ENCODE measurements around the gene NELFA. TPM values are rescaled to one million over a fixed set of nuclear protein-coding genes. Genes with fewer than 3 reads are reported as not detected.

NELFA gene
- total and polyA plus RNA-seq, 2 of the 4 experiments (the other 2 are of a cell fraction): 4.3 to 21.9 TPM

DNA sequence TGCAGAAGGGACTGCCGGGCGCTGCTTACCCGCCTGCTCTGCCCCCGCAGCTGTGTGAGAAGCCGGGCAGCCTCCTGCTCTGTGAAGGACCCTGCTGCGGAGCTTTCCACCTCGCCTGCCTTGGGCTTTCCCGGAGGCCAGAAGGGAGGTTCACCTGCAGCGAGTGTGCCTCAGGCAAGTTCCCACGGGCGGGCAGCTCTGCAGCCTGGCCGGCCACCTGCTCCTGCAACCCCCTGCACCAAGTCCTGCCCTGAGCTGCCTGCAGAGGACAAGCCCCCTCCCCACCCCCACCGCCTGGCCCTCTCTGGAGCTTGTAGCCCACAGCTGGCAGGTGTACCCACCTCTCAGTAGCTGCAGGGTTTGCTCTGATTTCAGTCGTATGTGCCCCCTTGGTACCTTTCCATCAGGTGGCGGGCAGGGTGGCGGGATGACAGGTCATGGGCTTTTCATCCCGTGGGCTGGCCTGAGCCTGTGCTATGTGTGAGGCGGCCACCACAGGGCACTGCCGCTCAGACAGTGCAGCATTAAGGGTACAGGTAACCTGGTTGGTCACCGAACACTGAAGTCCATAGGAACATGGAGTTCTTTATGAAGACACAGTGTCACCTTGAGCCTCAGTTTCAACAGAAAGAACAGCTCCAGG is 56.6 kb downstream of the NELFA start:
- Histone ChIP-seq H3K4me3 (ENCODE audit: insufficient read depth, low read depth, low read length) (no peak overlapping the region), H2BK15ac (ENCODE audit: low read depth, low read length) (no peak overlapping the region), H3K4me2 (ENCODE audit: low read depth, low read length) (no peak overlapping the region), H3K79me1 (ENCODE audit: low read depth in 1 of 2, low read length in 2 of 2) (peaks cover 12 to 52% of the 10 kb centered on the region in 2 experiments; a peak in 3 of 4 replicates), H2BK5ac (ENCODE audit: low read depth, low read length, poor library complexity, severe bottlenecking) (no peak overlapping the region), H3K56ac (ENCODE audit: extremely low read depth, insufficient read depth, low read length) (no peak overlapping the region), H3K27me3 (ENCODE audit: control insufficient read depth, insufficient read depth, low read length) (no peaks in the 10 kb centered on the region), H2AK9ac (replicated peaks; ENCODE audit: low read depth, low read length, poor library complexity) (no peak overlapping the region), H2AFZ (replicated peaks; ENCODE audit: low read length, poor library complexity) (no peak overlapping the region), H2BK20ac (ENCODE audit: low read depth, low read length) (no peak overlapping the region), H3K9me3 (ENCODE audit: control insufficient read depth, insufficient read depth, low read length) (no peaks in the 10 kb centered on the region), H3K9ac (ENCODE audit: low read depth, low read length) (no peak overlapping the region), H4K20me1 (ENCODE audit: insufficient read depth, low read length) (no peaks in the 10 kb centered on the region; the same call in 1 of the 2 replicates), H3K4ac (ENCODE audit: low read depth, low read length) (no peak overlapping the region), H3K14ac (replicated peaks; ENCODE audit: low read depth, low read length) (no peak overlapping the region), H4K5ac (ENCODE audit: low read depth, low read length) (no peak overlapping the region), H4K8ac (ENCODE audit: low read depth in 2 of 2, low read length in 2 of 2) (no peak overlapping the region), H2AK5ac (ENCODE audit: low read depth, low read length) (no peak overlapping the region), H3K9me1 (ENCODE audit: insufficient read depth, low read length) (no peaks in the 10 kb centered on the region; the same call in 1 of the 2 replicates), H3K4me1 (ENCODE audit: control insufficient read depth, insufficient read depth, low read length) (no peaks in the 10 kb centered on the region), H3K36me3 (ENCODE audit: control insufficient read depth, insufficient read depth, low read length) (peaks cover 31% of the 10 kb centered on the region), H3K23ac (ENCODE audit: low read depth, low read length) (no peak overlapping the region), H2BK120ac (ENCODE audit: low read depth, low read length) (no peak overlapping the region), H3K27ac (ENCODE audit: insufficient read depth, low read length) (no peak overlapping the region), H4K91ac (ENCODE audit: insufficient read depth, low read depth, low read length) (no peak overlapping the region), H3K18ac (ENCODE audit: low read depth, low read length) (no peak overlapping the region)
- CTCF ChIA-PET: no interaction called here
- no peak for TF ChIP-seq FOS (IDR thresholded peaks at IDR 0.05; ENCODE audit: low read depth, low read length)
- no peak for TF ChIP-seq CHD1 (IDR thresholded peaks at IDR 0.05; ENCODE audit: low read depth, low read length)
- TF ChIP-seq, protein P1, sequence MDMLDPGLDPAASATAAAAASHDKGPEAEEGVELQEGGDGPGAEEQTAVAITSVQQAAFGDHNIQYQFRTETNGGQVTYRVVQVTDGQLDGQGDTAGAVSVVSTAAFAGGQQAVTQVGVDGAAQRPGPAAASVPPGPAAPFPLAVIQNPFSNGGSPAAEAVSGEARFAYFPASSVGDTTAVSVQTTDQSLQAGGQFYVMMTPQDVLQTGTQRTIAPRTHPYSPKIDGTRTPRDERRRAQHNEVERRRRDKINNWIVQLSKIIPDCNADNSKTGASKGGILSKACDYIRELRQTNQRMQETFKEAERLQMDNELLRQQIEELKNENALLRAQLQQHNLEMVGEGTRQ (IDR thresholded peaks at IDR 0.05; ENCODE audit: low read depth, low read length): no peak
- no peak for TF ChIP-seq MAZ (IDR thresholded peaks at IDR 0.05; ENCODE audit: borderline replicate concordance, low read depth, low read length)
- TF ChIP-seq RAD21 (IDR thresholded peaks at IDR 0.05; ENCODE audit: low read length): no peak
- TF ChIP-seq MXI1 (IDR thresholded peaks at IDR 0.05; ENCODE audit: borderline replicate concordance, low read depth, low read length): no peak
- TF ChIP-seq NFE2L2 (IDR thresholded peaks at IDR 0.05; ENCODE audit: low read depth, low read length): no peak
- TF ChIP-seq, protein P2, sequence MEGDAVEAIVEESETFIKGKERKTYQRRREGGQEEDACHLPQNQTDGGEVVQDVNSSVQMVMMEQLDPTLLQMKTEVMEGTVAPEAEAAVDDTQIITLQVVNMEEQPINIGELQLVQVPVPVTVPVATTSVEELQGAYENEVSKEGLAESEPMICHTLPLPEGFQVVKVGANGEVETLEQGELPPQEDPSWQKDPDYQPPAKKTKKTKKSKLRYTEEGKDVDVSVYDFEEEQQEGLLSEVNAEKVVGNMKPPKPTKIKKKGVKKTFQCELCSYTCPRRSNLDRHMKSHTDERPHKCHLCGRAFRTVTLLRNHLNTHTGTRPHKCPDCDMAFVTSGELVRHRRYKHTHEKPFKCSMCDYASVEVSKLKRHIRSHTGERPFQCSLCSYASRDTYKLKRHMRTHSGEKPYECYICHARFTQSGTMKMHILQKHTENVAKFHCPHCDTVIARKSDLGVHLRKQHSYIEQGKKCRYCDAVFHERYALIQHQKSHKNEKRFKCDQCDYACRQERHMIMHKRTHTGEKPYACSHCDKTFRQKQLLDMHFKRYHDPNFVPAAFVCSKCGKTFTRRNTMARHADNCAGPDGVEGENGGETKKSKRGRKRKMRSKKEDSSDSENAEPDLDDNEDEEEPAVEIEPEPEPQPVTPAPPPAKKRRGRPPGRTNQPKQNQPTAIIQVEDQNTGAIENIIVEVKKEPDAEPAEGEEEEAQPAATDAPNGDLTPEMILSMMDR (conservative IDR thresholded peaks at IDR 0.05; ENCODE audit: low read depth, low read length): no peak
- TF ChIP-seq BHLHE40 (IDR thresholded peaks at IDR 0.05; ENCODE audit: low read depth, low read length): no peak
- TF ChIP-seq RCOR1 (IDR thresholded peaks at IDR 0.05; ENCODE audit: insufficient replicate concordance, low read length): no peak
- no peak for TF ChIP-seq POLR2A (IDR thresholded peaks at IDR 0.05; ENCODE audit: low read depth, low read length)
- no peak for TF ChIP-seq SMC3 (IDR thresholded peaks at IDR 0.05; ENCODE audit: low read depth, low read length)
- TF ChIP-seq RFX5 (IDR thresholded peaks at IDR 0.05; ENCODE audit: low read depth, low read length): no peak
- TF ChIP-seq MAFK (IDR thresholded peaks at IDR 0.05; ENCODE audit: low read depth, low read length): no peak
- TF ChIP-seq CEBPB (IDR thresholded peaks at IDR 0.05; ENCODE audit: low read depth, low read length): no peak
- TF ChIP-seq, protein P3, sequence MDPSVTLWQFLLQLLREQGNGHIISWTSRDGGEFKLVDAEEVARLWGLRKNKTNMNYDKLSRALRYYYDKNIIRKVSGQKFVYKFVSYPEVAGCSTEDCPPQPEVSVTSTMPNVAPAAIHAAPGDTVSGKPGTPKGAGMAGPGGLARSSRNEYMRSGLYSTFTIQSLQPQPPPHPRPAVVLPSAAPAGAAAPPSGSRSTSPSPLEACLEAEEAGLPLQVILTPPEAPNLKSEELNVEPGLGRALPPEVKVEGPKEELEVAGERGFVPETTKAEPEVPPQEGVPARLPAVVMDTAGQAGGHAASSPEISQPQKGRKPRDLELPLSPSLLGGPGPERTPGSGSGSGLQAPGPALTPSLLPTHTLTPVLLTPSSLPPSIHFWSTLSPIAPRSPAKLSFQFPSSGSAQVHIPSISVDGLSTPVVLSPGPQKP (IDR thresholded peaks at IDR 0.05; ENCODE audit: borderline replicate concordance, low read depth, low read length): no peak
- BruUV-seq (replicated peaks): no TSS peak
- dilution Hi-C loops (cut with HindIII; ENCODE audit: low sequenced_read_pairs, unreplicated experiment) (no loop called here), intact Hi-C loops (cut with micrococcal nuclease) (no loop called here), in situ Hi-C loops (cut with MboI; ENCODE audit: low sequenced_read_pairs) (no loop called here)
- 100% methylated on average over 6 of the region's 20 CpGs; no CpG with 5 or more reads in 1 of the 2 experiments for WGBS, 2 experiments (ENCODE audit: extremely low coverage in 2 of 2, insufficient read length in 1 of 2)
- POLR2A ChIA-PET (ENCODE audit: unreplicated experiment): no interaction called here
- ATAC-seq (ENCODE audit: low read depth) (no peak), DNase-seq (no peak)
